NCI-H2171 (cell line): ENCODE data around the gene ALOX5AP.
"Not testable (repeated sequence)": the region's sequence is repeated elsewhere in the genome, so short reads cannot be mapped to it uniquely, and the experiment has no call there.

Experiments
- DNase-seq: peaks from one replicate; lab custom pipeline; 2025; lab: John Stamatoyannopoulos, UW

Gene ALOX5AP

GRCh38 chr13:30737511-30738337, 2.4 kb downstream of the ALOX5AP start:
- DNase-seq = no peak

GRCh38 chr13:30738526-30739236, 3.3 kb downstream of the ALOX5AP start:
- no peak for DNase-seq

DNA sequence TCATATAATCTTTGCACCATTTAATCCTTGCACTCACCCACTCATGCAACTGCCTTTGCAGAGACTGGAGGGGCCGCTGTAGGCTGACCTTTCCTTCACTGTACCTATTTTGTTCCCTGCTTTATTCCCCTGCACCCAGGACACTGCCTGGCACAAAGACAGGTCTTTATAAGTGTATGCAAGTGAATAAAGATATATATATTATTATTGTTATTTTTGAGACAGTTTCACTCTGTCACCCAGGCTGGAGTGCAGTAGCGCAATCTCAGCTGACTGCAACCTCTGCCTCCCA, 3.8 kb downstream of the ALOX5AP start:
- DNase-seq = no peak

DNA sequence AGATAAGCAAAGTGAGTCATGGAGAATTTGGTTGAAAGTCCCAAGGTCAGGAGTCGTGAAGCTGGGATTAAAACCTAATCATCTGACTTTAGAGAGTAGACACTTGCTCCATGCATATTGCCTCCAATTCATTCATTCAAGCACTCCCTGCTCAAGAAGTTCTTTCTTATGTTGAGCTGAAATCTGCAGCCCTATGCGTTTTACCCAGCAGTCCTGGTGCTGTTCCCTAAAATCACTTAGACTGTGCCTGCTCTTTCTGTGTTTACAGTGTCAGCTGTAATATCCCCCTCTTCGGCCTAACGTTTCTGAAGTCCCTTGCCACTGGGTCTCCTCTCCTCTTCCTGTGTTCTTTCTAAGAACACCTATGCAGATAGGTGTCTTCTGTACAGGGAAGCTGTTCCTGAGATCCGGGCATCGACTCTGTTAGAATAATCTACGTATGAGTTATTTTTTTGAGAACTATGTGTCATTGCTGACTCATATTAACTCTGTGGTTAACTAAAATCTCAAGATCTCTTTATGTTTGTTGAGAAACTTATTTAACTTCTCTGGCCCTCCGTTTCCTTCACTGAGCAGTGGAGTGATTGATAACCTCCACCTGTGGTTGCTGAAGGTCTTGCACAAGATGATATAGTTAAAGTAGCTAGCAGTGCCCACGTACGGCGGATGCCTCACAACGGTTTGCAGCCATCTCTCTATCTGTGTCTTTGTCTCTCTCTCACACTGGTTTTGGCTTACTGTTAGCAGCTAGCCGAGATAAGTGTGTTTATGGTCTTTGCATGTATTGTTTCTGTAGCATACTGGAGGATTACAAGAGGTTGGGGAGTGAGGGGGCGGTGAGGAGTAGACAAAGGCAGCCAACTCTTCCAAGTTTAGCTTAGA, 4.7 kb downstream of the ALOX5AP start:
- DNase-seq = no peak

- no peak for DNase-seq
These were observed 7.6 kb downstream of the ALOX5AP start for GRCh38 chr13:30742901-30743300.

DNA sequence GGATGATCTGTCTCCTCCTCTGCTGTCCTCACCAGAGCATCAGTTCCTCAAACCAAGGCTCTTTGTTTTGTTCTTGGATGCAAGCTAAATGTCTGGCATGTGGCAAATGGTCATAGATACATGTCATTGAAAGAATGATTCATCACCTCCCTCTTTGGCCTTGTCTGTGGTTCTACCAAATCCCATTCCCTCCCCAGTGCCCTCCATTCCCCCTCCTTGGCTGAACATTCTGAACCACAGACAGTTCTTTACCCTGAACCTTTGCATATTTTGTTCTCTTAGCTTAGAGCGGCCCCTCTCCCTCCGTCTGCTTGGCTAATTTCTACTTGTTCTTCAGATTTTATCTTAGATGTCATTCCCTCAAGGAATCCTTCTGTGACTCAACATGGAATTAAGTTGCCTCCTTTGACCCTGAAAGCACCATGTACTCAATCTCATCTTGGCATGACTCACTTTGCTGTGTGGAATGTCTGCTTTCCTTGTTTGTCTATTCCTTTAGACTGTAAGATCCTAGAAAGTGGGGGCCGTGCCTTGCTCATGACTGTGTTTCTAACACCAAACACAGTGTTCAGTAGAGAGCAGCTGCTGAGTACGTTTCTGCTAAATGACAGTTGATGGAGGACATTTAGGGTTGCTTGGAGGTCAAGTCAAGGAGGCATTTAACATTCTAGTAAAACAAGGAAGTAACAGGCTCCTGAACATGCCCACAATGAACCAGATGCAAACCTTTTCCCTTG, 8.1 kb downstream of the ALOX5AP start:
- DNase-seq = no peak

DNA sequence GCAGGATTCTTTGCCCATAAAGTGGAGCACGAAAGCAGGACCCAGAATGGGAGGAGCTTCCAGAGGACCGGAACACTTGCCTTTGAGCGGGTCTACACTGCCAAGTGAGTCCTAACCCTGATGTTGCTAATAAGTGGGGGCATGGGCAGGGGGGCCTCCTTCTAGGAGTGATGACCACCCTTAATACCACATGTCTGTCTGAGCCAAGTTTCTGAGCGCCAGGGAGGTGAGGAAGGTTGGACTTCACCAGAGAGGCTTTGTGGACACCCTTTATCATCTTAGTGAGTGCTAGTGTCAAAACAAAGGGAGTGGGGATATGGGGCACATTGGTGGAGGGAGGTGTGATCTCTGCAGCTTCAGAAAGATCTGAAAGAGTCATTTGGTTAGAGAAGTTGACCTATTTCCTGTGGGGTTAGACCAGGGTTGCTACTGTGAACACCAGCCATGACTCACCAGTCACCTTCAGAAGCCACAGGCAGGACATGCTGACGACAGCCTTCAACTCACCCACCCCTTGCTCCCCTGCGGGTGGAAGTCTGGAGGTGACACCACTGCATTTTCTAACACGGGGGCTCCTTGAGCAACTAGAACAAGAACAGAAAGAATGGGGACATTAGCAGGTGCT, 8.8 kb downstream of the ALOX5AP start:
- no peak for DNase-seq

GRCh38 chr13:30744681-30745077, 9.3 kb downstream of the ALOX5AP start:
- DNase-seq = no peak

- no peak for DNase-seq
These were observed 10.8 kb downstream of the ALOX5AP start for GRCh38 chr13:30745906-30746686.

DNA sequence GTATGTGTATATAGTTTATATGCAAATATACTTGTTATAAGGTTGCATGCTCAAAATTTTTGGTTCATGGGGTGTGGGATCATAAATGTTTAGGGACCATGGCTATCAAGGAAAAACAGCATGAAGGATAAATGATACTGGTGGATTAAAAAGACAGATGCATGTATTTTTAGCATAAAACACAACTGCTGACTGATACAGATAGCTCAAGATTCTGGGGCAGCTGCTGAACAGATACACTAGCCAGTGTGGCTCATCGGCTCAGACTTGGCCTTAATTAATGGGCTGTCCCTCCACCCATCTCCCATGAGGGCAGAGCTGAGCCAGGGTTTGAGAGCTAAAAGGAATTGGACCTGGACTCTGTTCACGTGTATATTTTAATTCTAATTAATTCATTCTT, 11.4 kb downstream of the ALOX5AP start:
- DNase-seq = no peak

DNA sequence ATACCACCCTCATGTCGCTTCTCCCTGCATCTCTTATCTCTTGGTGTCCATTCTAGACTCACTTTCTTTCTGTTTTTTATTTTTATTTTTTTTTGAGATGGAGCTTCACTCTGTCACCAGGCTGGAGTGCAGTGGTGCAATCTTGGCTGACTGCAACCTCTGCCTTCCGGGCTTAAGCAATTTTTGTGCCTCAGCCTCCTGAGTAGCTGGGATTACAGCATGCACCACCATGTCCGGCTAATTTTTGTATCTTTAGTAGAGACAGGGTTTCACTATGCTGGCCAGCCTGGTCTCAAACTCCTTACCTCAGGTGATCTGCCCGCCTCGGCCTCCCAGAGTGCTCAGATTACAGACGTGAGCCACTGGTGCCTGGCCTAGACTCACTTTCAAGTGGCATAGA, 12.5 kb downstream of the ALOX5AP start:
- DNase-seq = not testable (repeated sequence)

- no peak for DNase-seq
These were observed 13.4 kb downstream of the ALOX5AP start for GRCh38 chr13:30748717-30749116.

- no peak for DNase-seq
These were observed 14.7 kb downstream of the ALOX5AP start for GRCh38 chr13:30750036-30750435.

- DNase-seq = no peak
These were observed 16.0 kb downstream of the ALOX5AP start for GRCh38 chr13:30751183-30751933.

- no peak for DNase-seq
These were observed 17.0 kb downstream of the ALOX5AP start for GRCh38 chr13:30752201-30752797.

- no peak for DNase-seq
These were observed 17.8 kb downstream of the ALOX5AP start for GRCh38 chr13:30753030-30753616.

- no peak for DNase-seq
These were observed 20.3 kb downstream of the ALOX5AP start for GRCh38 chr13:30755678-30756077.

DNA sequence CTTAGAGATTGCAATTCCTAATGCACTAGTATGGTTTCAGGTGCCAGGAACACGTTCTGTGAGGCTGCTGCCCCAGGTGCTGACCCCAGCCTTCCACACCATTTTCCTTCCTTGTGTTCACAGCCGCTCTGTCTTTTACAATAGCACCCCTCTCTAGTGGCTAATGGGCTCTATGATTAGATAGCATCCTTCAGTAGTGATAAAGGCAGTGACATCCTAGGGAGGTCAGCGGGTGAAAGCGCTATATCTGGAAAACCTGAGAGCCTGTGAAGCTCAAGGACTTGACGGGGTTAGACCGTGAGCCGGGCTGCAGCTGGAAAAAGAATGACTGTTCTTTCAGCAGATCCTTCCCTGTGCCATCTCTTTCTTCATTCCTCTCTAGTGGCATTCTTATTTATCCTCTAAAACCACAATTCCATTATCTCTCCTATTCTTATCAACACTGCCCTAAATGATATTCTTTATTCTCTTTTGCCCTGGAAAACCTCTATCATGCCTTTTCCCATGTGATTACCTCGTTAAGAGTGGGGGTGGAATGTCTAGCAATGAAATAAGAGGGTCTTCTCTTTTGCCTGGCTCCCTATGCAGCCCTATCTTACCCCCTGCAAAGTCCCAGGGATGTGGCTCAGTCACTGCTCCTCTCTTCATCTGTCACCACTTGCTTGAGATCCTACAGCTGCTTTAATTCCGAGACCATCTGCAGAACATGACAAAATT, 21.8 kb downstream of the ALOX5AP start:
- no peak for DNase-seq

GRCh38 chr13:30759748-30760147, 24.4 kb downstream of the ALOX5AP start:
- DNase-seq = no peak
